ENCODE measurements around the gene PRPF18.

GRCh38 chr10:13649844-13650520 is 63.2 kb downstream of the PRPF18 start:
- no peak for TF ChIP-seq CTCF (IDR thresholded peaks at IDR 0.05)
- no peak for TF ChIP-seq POLR2A (IDR thresholded peaks at IDR 0.05)
